Chondrocyte (in vitro differentiated cells): Measurements from ENCODE around the gene DLK1. TPM values are rescaled to one million over a fixed set of nuclear protein-coding genes. Genes with fewer than 3 reads are reported as not detected.

ENCODE experiments used
- DNase-seq: peaks from one replicate; pipeline ENCODE4 v3.0.0; 2021; ENCODE audit warnings: mixed read lengths, low spot score
- H3K27ac Mint-ChIP-seq: one replicate; pipeline ENCODE4 v1.8.0; 2021; ENCODE audit warnings: mild to moderate bottlenecking, moderate library complexity, mixed read lengths; ENCODE audit not compliant: unreplicated experiment
- H3K27me3 Mint-ChIP-seq: 2 replicates; pipeline ENCODE4 v1.8.0; 2021; ENCODE audit warnings: low read depth, mixed read lengths
- H3K36me3 Mint-ChIP-seq: 2 replicates; pipeline ENCODE4 v1.8.0; 2021; ENCODE audit warnings: low read depth, mixed read lengths
- H3K4me1 Mint-ChIP-seq: 2 replicates; pipeline ENCODE4 v1.8.0; 2021; ENCODE audit warnings: low read depth, mild to moderate bottlenecking, mixed read lengths
- H3K4me3 Mint-ChIP-seq: one replicate; pipeline ENCODE4 v1.8.0; 2021; ENCODE audit warnings: mild to moderate bottlenecking, moderate library complexity, mixed read lengths; ENCODE audit not compliant: unreplicated experiment
- H3K9me3 Mint-ChIP-seq: 2 replicates; pipeline ENCODE4 v1.8.0; 2021; ENCODE audit warnings: low read depth, mixed read lengths
- total RNA-seq: library from RNA; stranded (reverse); gene quantifications from 3 replicates; pipeline ENCODE4 v1.2.1, GENCODE V29; 2021
- TF ChIP-seq, protein P1 (sequence below): fragments of 200-600 bp; sonication (generic); IDR thresholded peaks from 2 replicates; pipeline ENCODE4 v1.5.0; 2021; ENCODE audit warnings: antibody characterized with exemption, mild to moderate bottlenecking, moderate library complexity

Gene DLK1
- total RNA-seq, 1 donor from 2014 or later, result 0.45 TPM

DNA sequence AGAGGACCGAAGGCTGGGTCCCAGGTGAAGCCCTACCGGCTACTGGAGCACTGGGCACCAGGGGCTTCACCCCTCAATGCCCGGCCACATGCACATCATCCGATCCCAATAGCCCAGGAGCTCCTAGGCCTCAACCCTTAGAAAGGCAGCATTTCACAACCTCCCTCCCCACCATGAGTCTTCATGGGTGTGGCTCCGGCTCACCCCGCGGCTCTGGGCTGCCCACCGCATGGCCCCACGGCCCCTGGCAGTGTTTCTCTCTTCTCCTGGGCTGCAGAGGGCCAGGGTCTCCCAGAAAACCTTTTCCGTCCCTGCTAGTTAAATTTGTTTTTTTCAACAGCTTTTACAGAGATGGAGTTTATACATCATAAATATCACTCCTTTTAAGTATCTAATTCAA, 28.6 kb upstream of the DLK1 start:
- no peak overlapping the region for H3K27ac Mint-ChIP-seq
- H3K27me3 Mint-ChIP-seq, result peaks cover 18% of the 10 kb centered on the region
- H3K36me3 Mint-ChIP-seq, result no peaks in the 10 kb centered on the region
- no peak overlapping the region for H3K4me3 Mint-ChIP-seq
- H3K4me1 Mint-ChIP-seq, result peaks cover 22% of the 10 kb centered on the region
- no peak for DNase-seq
- TF ChIP-seq, protein P1, sequence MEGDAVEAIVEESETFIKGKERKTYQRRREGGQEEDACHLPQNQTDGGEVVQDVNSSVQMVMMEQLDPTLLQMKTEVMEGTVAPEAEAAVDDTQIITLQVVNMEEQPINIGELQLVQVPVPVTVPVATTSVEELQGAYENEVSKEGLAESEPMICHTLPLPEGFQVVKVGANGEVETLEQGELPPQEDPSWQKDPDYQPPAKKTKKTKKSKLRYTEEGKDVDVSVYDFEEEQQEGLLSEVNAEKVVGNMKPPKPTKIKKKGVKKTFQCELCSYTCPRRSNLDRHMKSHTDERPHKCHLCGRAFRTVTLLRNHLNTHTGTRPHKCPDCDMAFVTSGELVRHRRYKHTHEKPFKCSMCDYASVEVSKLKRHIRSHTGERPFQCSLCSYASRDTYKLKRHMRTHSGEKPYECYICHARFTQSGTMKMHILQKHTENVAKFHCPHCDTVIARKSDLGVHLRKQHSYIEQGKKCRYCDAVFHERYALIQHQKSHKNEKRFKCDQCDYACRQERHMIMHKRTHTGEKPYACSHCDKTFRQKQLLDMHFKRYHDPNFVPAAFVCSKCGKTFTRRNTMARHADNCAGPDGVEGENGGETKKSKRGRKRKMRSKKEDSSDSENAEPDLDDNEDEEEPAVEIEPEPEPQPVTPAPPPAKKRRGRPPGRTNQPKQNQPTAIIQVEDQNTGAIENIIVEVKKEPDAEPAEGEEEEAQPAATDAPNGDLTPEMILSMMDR, result no peak
- no peaks in the 10 kb centered on the region for H3K9me3 Mint-ChIP-seq

DNA sequence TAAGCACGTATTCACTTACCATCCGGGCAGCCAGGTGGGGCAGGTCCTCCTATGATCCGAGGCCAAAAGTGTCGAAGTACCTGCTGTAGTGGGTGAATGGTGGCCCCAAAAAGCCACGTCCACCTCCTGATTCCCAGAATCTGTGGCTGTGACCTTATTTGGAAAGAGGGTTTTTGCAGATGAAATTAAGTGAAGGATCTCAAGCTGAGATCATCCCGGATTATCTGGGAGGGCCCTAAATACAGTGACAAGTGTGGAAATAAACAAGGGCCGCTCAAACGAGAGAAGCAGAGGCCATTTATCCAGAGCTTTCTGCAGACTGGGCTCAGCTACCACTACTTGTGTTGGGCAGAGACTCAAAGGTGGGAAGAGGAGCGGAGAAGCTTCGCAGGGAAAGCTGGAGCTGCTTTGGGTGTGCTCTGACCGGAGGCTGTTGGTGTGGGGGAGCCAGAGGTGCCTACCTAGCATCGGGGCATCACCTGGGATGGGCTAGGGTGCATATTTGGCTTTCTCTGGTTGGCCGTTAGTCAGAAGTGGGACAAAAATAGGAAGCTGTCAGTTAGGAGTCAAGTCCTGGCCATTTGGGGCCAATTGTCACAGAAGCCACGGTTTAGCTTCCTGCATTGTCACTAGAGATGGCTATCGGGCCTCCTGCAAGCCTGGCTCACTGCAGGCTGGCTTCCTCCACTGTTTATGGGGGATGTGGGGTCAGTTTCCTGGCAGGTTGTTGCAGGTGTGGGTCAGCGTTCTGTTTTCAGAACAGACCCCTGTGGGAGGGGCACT, 27.8 kb upstream of the DLK1 start:
- Mint-ChIP-seq H3K27ac (no peak overlapping the region), H3K36me3 (no peaks in the 10 kb centered on the region), H3K27me3 (peaks cover 18% of the 10 kb centered on the region), H3K4me1 (peaks cover 14% of the 10 kb centered on the region), H3K4me3 (no peak overlapping the region), H3K9me3 (no peaks in the 10 kb centered on the region)
- TF ChIP-seq, protein P1, result no peak
- no peak for DNase-seq

DNA sequence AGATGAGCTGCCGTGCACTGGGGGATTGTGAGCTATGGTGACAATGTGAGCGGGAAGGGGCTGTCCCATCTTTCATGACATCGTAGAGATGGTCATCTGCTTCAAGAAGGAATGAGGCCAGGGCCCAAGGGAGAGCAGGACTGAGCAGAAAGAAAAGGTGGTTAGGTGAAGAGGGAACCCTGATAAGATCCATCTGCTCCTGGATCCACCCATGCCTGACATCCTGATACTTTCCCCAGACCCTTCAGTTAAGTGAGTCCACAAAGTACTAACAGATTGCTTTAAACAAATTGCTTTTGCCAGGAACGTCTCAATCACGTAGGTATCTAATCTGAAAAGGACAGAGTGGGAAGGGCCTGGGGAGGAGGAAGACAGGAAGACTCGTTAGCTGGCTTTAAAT, 25.4 kb upstream of the DLK1 start:
- Mint-ChIP-seq H3K9me3 (no peaks in the 10 kb centered on the region), H3K27me3 (peaks cover 23% of the 10 kb centered on the region), H3K4me3 (no peak overlapping the region), H3K36me3 (no peaks in the 10 kb centered on the region), H3K4me1 (no peaks in the 10 kb centered on the region), H3K27ac (no peak overlapping the region)
- TF ChIP-seq, protein P1, result no peak
- DNase-seq, result no peak

DNA sequence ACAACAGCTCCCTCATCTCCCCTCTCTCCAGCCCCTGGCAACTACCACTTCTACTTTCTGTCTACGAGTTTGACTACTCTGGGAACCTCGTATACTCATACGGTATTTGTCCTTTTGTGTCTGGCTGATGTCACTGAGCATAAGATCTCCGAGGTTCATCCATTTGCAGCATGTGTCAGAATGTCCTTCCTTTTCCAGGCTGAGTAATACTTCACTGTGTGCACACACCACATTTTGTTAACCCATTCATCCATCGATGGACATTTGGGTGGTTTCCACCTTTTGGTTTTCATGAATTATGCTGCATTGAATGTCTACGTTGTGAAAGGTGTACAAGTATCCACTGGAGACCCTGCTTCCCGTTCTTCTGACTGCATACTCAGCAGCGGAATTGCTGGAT, 24.1 kb upstream of the DLK1 start:
- Mint-ChIP-seq H3K27me3 (peaks cover 26% of the 10 kb centered on the region), H3K27ac (no peak overlapping the region), H3K4me3 (no peak overlapping the region), H3K4me1 (no peaks in the 10 kb centered on the region), H3K9me3 (no peaks in the 10 kb centered on the region), H3K36me3 (no peaks in the 10 kb centered on the region)
- no peak for DNase-seq
- TF ChIP-seq, protein P1, result no peak

DNA sequence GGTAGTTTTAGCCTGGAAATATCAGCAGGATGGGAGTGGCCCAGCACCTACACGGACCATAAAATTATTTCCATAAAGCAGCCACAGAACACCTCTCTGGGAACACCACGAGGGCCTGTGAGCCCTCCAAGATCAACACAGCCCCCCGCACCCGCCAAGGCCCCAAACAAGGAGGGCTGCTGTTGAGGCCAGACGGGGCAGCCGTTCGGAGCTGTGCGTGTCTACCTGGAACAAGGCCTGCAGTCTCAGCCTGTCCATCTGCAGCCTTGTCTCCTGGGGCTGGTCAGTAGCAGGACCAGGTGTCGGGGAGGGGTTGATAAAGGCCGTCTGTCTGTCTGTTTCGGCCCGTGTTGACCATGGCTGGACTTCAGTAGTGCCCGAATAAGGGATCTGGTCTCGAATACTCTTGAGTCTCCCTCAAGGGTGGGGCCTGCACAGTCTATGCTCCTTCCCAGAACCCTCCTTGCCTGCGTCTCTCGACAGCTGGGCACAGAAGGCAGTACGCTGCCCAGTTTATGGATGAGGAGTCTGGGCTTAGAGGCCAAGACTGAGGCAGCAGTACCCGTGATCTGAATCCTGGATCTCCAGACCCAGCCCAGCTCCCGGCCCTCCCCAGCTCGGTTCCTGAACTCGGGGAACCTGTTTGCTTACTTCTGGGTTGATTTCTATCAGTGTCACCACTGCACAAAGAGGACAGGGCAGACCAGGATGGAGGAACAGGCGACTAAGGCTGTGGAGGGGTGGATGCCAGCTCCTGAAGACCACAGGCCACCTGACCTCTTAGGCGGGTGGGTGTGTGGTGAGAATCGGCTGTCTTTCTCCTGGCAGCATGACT, 23.1 kb upstream of the DLK1 start:
- peaks cover 30% of the 10 kb centered on the region for H3K27me3 Mint-ChIP-seq
- DNase-seq, result no peak
- TF ChIP-seq, protein P1, result no peak
- no peaks in the 10 kb centered on the region for H3K9me3 Mint-ChIP-seq
- H3K36me3 Mint-ChIP-seq, result no peaks in the 10 kb centered on the region
- no peak overlapping the region for H3K27ac Mint-ChIP-seq
- no peaks in the 10 kb centered on the region for H3K4me1 Mint-ChIP-seq
- H3K4me3 Mint-ChIP-seq, result no peak overlapping the region
